ENCODE data around the gene SAMD3. TPM values are rescaled to one million over a fixed set of nuclear protein-coding genes. Genes with fewer than 3 reads are reported as not detected.

Gene SAMD3
- total and polyA plus RNA-seq, 2 of the 13 experiments (the other 11 are each of a cell fraction or from before 2014, with no cell fraction given): not detected

DNA sequence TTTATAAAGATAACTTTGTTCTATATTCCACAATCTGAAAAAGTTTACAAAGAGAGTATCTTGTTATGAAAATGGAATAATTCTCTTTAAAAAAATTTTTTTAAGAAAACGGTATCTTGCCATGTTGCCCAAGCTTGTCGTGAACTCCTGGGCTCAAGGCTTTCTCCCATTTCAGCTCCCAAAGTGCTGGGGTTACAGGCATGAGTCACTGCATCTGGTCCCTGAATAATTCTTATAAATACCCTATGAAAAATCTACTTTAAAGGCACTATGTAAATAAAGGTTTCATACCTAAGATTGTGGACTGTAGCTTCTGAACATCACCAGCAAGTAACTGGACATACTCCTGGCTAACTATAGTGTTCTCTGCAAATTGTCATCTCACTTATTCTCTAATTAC lies 60.3 kb downstream of the SAMD3 start:
- no peak for FAIRE-seq
- in situ Hi-C loops (cut with HindIII; ENCODE audit: extremely low pct_ligation_motif_present, low pct_unique_long_range_greater_than_20kb) (no loop called here), intact Hi-C loops (cut with micrococcal nuclease; ENCODE audit: unreplicated experiment) (no loop called here)
- no peak overlapping the region for H3K4me3 ChIP-seq (replicated peaks in 1 of 3; ENCODE audit: insufficient read depth in 1 of 3, low read depth in 2 of 3, low read length in 3 of 3)
- no TSS peak for BruUV-seq (replicated peaks)
- no peak overlapping the region for H2AFZ ChIP-seq (ENCODE audit: low read length)
- H3K9me3 ChIP-seq (ENCODE audit: low read length): peaks cover 7% of the 10 kb centered on the region
- H3K27ac ChIP-seq (ENCODE audit: extremely low read length, insufficient read depth, low read length): no peak overlapping the region
- H3K79me2 ChIP-seq (ENCODE audit: insufficient read depth, low read length): no peaks in the 10 kb centered on the region
- H3K9ac ChIP-seq (ENCODE audit: insufficient read depth, low read depth, low read length): no peak overlapping the region
- TF ChIP-seq, protein P1, sequence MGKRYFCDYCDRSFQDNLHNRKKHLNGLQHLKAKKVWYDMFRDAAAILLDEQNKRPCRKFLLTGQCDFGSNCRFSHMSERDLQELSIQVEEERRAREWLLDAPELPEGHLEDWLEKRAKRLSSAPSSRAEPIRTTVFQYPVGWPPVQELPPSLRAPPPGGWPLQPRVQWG (CRISPR knock-in tag; IDR thresholded peaks at IDR 0.05; ENCODE audit: borderline replicate concordance, low read depth): no peak
- TF ChIP-seq, protein P2, sequence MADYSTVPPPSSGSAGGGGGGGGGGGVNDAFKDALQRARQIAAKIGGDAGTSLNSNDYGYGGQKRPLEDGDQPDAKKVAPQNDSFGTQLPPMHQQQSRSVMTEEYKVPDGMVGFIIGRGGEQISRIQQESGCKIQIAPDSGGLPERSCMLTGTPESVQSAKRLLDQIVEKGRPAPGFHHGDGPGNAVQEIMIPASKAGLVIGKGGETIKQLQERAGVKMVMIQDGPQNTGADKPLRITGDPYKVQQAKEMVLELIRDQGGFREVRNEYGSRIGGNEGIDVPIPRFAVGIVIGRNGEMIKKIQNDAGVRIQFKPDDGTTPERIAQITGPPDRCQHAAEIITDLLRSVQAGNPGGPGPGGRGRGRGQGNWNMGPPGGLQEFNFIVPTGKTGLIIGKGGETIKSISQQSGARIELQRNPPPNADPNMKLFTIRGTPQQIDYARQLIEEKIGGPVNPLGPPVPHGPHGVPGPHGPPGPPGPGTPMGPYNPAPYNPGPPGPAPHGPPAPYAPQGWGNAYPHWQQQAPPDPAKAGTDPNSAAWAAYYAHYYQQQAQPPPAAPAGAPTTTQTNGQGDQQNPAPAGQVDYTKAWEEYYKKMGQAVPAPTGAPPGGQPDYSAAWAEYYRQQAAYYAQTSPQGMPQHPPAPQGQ (CRISPR knock-in tag; IDR thresholded peaks at IDR 0.05; ENCODE audit: borderline replicate concordance): no peak
- TF ChIP-seq, protein P3, sequence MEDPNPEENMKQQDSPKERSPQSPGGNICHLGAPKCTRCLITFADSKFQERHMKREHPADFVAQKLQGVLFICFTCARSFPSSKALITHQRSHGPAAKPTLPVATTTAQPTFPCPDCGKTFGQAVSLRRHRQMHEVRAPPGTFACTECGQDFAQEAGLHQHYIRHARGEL (CRISPR knock-in tag; IDR thresholded peaks at IDR 0.05): no peak
- no peak for TF ChIP-seq NFKB2 (CRISPR knock-in tag; IDR thresholded peaks at IDR 0.05; ENCODE audit: borderline replicate concordance)
- TF ChIP-seq PCBP1 (IDR thresholded peaks at IDR 0.05; ENCODE audit: borderline replicate concordance, low read depth, low read length): no peak
- H4K20me1 ChIP-seq (ENCODE audit: insufficient read depth, low read length): no peaks in the 10 kb centered on the region
- H3K36me3 ChIP-seq (replicated peaks in 1 of 2; ENCODE audit: control insufficient read depth in 1 of 2, insufficient read depth in 2 of 2, low read length in 2 of 2): no peaks in the 10 kb centered on the region
- WGBS (ENCODE audit: low lambda C conversion rate): 6% methylated on average over 2 of the region's 2 CpGs
- POLR2A ChIA-PET: no interaction called here
- DNase-seq (ENCODE audit: low spot score): no peak
- H3K4me1 ChIP-seq (ENCODE audit: insufficient read depth, low read length): no peaks in the 10 kb centered on the region
- no peak for ATAC-seq
- H3K27me3 ChIP-seq (ENCODE audit: control insufficient read depth in 1 of 2, insufficient read depth in 2 of 2, low read length in 2 of 2): no peaks in the 10 kb centered on the region; a peak in 1 of 5 replicates
- CTCF ChIA-PET (ENCODE audit: low intra/inter-chr PET ratio, low total read pairs): no interaction called here
- H3K4me2 ChIP-seq (ENCODE audit: low read depth, low read length): no peak overlapping the region
